ENCODE results near the gene NOS1. TPM values are rescaled to one million over a fixed set of nuclear protein-coding genes. Genes with fewer than 3 reads are reported as not detected.

NOS1 gene
- total and polyA plus RNA-seq, 2 donors (not counting 1 experiment from before 2014, with no cell fraction given): under 0.01 TPM; not detected in 1

- H3K36me3 ChIP-seq (ENCODE audit: control insufficient read depth, insufficient read depth, low read length): peaks cover 14% of the 10 kb centered on the region
- no peak overlapping the region for H3K4me3 ChIP-seq (replicated peaks in 1 of 4; ENCODE audit: control extremely low read depth in 1 of 4, insufficient read depth in 1 of 4, low read depth in 3 of 4, low read length in 4 of 4)
- H3K27me3 ChIP-seq (ENCODE audit: control insufficient read depth, insufficient read depth, low read length): no peaks in the 10 kb centered on the region
- no peaks in the 10 kb centered on the region for H3K79me2 ChIP-seq (ENCODE audit: control insufficient read depth, insufficient read depth, low read length)
- H4K20me1 ChIP-seq (ENCODE audit: control insufficient read depth, extremely low read depth, insufficient read depth, low read length): no peaks in the 10 kb centered on the region
- TF ChIP-seq CTCF (conservative IDR thresholded peaks at IDR 0.05 in 1 of 2, IDR thresholded peaks at IDR 0.05 in 1 of 2; ENCODE audit: low read depth in 1 of 2, low read length in 2 of 2) (no peak), EZH2 (IDR thresholded peaks at IDR 0.05; ENCODE audit: low read length, missing control alignments) (no peak)
- no peak overlapping the region for H3K27ac ChIP-seq (ENCODE audit: insufficient read depth, low read length)
- no peak overlapping the region for H3K9ac ChIP-seq (ENCODE audit: insufficient read depth, low read length)
- H3K9me3 ChIP-seq (ENCODE audit: control insufficient read depth, insufficient read depth, low read depth, low read length): no peaks in the 10 kb centered on the region
- DNase-seq (ENCODE audit: low read depth in 2 of 2): no peak
- H3K4me1 ChIP-seq (ENCODE audit: control insufficient read depth, extremely low read depth, insufficient read depth, low read length): no peaks in the 10 kb centered on the region
- H3K4me2 ChIP-seq (ENCODE audit: extremely low read depth, insufficient read depth, low read length): no peak overlapping the region
- H2AFZ ChIP-seq (ENCODE audit: low read length): no peak overlapping the region
These were observed 189.8 kb downstream of the NOS1 start for GRCh38 chr12:117171499-117172162.

- Histone ChIP-seq H3K4me1 (ENCODE audit: control insufficient read depth, extremely low read depth, insufficient read depth, low read length) (no peaks in the 10 kb centered on the region), H3K4me3 (replicated peaks in 1 of 4; ENCODE audit: control extremely low read depth in 1 of 4, insufficient read depth in 1 of 4, low read depth in 3 of 4, low read length in 4 of 4) (no peak overlapping the region), H3K79me2 (ENCODE audit: control insufficient read depth, insufficient read depth, low read length) (no peaks in the 10 kb centered on the region), H3K27me3 (ENCODE audit: control insufficient read depth, insufficient read depth, low read length) (no peaks in the 10 kb centered on the region), H3K4me2 (ENCODE audit: extremely low read depth, insufficient read depth, low read length) (no peak overlapping the region), H2AFZ (ENCODE audit: low read length) (no peak overlapping the region), H3K9ac (ENCODE audit: insufficient read depth, low read length) (no peak overlapping the region), H3K27ac (ENCODE audit: insufficient read depth, low read length) (no peak overlapping the region), H3K9me3 (ENCODE audit: control insufficient read depth, insufficient read depth, low read depth, low read length) (no peaks in the 10 kb centered on the region), H3K36me3 (ENCODE audit: control insufficient read depth, insufficient read depth, low read length) (peaks cover 16% of the 10 kb centered on the region), H4K20me1 (ENCODE audit: control insufficient read depth, extremely low read depth, insufficient read depth, low read length) (no peaks in the 10 kb centered on the region)
- no peak for DNase-seq (ENCODE audit: low read depth in 2 of 2)
- TF ChIP-seq EZH2 (IDR thresholded peaks at IDR 0.05; ENCODE audit: low read length, missing control alignments) (no peak), CTCF (conservative IDR thresholded peaks at IDR 0.05 in 1 of 2, IDR thresholded peaks at IDR 0.05 in 1 of 2; ENCODE audit: low read depth in 1 of 2, low read length in 2 of 2) (no peak)
These were observed 191.9 kb downstream of the NOS1 start for GRCh38 chr12:117169548-117169947.

GRCh38 chr12:117168976-117169375 lies 192.4 kb downstream of the NOS1 start:
- H3K9ac ChIP-seq (ENCODE audit: insufficient read depth, low read length): no peak overlapping the region
- TF ChIP-seq CTCF (conservative IDR thresholded peaks at IDR 0.05 in 1 of 2, IDR thresholded peaks at IDR 0.05 in 1 of 2; ENCODE audit: low read depth in 1 of 2, low read length in 2 of 2) (no peak), EZH2 (IDR thresholded peaks at IDR 0.05; ENCODE audit: low read length, missing control alignments) (no peak)
- H3K36me3 ChIP-seq (ENCODE audit: control insufficient read depth, insufficient read depth, low read length): peaks cover 13% of the 10 kb centered on the region

More at GRCh38 chr12:117168976-117169375, 192.4 kb downstream of the NOS1 start:
- DNase-seq (ENCODE audit: low read depth in 2 of 2): no peak
- Histone ChIP-seq H3K4me2 (ENCODE audit: extremely low read depth, insufficient read depth, low read length) (no peak overlapping the region), H3K4me1 (ENCODE audit: control insufficient read depth, extremely low read depth, insufficient read depth, low read length) (no peaks in the 10 kb centered on the region), H3K79me2 (ENCODE audit: control insufficient read depth, insufficient read depth, low read length) (no peaks in the 10 kb centered on the region), H3K4me3 (replicated peaks in 1 of 4; ENCODE audit: control extremely low read depth in 1 of 4, insufficient read depth in 1 of 4, low read depth in 3 of 4, low read length in 4 of 4) (no peak overlapping the region), H3K9me3 (ENCODE audit: control insufficient read depth, insufficient read depth, low read depth, low read length) (no peaks in the 10 kb centered on the region), H3K27me3 (ENCODE audit: control insufficient read depth, insufficient read depth, low read length) (no peaks in the 10 kb centered on the region), H4K20me1 (ENCODE audit: control insufficient read depth, extremely low read depth, insufficient read depth, low read length) (no peaks in the 10 kb centered on the region), H2AFZ (ENCODE audit: low read length) (no peak overlapping the region), H3K27ac (ENCODE audit: insufficient read depth, low read length) (no peak overlapping the region)

Measured in fibroblast of lung (primary cell).